GM13977 (cell line): Measurements from ENCODE around the gene HNRNPU.
A peak's percentile ranks its signal among the peaks of the same experiment; 100 is the strongest.
"Not testable (repeated sequence)": the region's sequence is repeated elsewhere in the genome, so short reads cannot be mapped to it uniquely, and the experiment has no call there.

Experiments
- DNase-seq: peaks from one replicate; pipeline ENCODE4 v3.0.0; 2012; ENCODE audit warnings: low spot score
- in situ Hi-C: fragments of 300-500 bp; cut with MboI; formaldehyde crosslinking; loops from one replicate; pipeline ENCODE4 v1.12.0; 2022; ENCODE audit warnings: low sequenced_read_pairs, low pct_unique_long_range_greater_than_20kb, mixed read lengths, inconsistent platforms; ENCODE audit not compliant: unreplicated experiment
- TF ChIP-seq, protein P1 (sequence below): IDR thresholded peaks from 2 replicates; pipeline ENCODE4 v1.5.1; 2012; ENCODE audit warnings: mild to moderate bottlenecking, control low read depth; ENCODE audit not compliant: insufficient read depth; ENCODE audit errors: extremely low read depth, missing control alignments

HNRNPU gene

DNA sequence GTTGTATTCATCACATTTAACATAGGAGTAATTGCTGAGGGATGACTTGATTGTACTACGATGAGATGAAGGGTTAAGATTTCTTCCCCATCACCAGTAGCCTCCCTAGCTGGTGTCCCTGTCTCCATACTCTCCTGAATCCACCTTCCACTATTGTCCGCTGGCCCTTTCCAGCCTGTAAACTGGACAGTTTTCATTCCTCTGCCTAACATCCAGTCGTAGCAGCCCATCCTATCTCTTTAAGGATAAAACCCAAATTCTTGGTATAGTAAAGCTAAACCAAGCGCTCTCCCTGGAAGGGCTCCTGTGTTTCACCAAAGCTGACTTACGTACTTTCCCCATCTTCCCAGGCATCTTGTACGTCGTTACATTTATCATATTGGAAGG lies 28.2 kb downstream of the HNRNPU start:
- TF ChIP-seq, protein P1, sequence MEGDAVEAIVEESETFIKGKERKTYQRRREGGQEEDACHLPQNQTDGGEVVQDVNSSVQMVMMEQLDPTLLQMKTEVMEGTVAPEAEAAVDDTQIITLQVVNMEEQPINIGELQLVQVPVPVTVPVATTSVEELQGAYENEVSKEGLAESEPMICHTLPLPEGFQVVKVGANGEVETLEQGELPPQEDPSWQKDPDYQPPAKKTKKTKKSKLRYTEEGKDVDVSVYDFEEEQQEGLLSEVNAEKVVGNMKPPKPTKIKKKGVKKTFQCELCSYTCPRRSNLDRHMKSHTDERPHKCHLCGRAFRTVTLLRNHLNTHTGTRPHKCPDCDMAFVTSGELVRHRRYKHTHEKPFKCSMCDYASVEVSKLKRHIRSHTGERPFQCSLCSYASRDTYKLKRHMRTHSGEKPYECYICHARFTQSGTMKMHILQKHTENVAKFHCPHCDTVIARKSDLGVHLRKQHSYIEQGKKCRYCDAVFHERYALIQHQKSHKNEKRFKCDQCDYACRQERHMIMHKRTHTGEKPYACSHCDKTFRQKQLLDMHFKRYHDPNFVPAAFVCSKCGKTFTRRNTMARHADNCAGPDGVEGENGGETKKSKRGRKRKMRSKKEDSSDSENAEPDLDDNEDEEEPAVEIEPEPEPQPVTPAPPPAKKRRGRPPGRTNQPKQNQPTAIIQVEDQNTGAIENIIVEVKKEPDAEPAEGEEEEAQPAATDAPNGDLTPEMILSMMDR: no peak
- in situ Hi-C loops: no loop called here
- peak; percentile 21 for DNase-seq

DNA sequence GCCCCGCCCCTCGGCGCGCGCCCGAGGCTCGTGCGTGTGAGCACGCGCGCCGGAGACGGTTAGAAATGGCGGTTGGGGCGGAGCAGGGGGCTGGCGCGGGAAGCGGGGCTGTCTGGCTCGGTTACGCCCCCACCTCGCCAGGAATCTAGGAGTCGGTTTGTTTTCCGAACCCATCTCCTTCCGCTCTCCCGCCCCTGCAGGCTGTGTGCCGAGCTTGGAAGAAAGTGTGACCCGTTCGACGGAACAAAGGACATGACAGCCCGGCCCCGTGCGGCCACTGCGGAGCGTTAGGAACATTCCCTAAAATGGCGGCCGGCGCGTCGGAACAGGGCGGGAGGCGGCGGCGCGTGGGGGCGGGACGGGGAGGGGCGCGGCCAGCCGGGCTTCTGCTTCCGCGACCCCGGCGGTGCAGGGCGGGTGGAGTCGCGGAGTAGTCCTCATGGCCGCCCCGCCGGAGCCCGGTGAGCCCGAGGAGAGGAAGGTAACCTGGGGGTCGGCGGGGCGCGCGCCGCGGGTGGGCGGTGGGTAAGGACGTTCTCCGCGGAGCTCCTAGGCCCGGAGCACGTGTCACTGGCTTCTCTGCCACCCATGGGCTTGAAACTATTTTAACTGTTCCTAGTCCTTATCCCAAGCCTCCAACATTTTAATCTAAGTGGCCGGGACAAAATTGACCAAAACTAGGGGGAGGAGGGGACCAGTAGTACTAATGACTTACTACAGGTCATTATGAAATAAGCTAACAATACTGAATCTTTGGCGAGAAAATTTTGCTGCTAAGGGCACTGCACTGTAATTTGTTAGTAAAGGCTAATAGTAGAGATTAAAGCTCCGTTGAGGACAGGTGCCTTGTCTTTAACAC lies 28.8 kb downstream of the HNRNPU start, which contains the start of gene COX20:
TSS of gene COX20 (plus strand) at position 383 of the 859 bp plus-strand sequence. CDS start at position 440, 57 bp downstream.
- in situ Hi-C loops: no loop called here
- TF ChIP-seq, protein P1: no peak
- DNase-seq: peak; percentile 86

DNA sequence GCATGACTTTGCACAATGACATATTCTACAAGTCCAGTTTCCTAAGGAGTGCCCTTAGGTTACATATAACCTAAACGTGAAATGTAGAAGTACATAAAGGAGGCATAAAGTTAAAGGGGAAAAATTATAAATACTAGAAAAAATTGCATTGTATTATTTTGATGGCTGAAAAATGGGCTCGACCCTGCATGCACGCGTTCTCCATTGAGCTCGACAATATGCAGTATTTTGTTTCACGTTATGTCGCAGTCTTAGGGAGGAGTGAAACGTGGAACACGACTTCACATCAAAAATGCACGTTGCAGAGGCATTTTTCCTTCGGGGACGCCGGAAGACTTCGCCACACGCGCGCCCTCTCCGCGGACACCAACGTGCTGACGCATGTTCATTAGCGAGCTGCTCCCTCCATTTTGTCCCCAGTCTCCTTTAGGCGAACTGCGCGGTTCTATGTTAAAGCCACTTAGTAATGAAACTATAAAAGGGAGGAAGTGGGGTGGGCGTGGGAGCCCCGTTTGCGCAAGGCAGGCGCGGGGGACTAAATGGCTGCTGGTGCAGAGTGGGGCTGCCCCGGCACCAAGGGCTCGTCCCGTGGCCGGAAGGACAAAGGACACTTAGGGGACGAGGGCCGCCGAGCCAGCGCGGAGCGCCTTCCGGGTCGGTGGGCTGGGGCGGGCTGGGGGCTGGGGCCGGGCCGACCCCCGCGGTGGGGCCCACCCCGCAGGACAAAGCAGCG lies 29.6 kb downstream of the HNRNPU start:
- TF ChIP-seq, protein P1: no peak
- in situ Hi-C loops: no loop called here
- peak; percentile 92 for DNase-seq

DNA sequence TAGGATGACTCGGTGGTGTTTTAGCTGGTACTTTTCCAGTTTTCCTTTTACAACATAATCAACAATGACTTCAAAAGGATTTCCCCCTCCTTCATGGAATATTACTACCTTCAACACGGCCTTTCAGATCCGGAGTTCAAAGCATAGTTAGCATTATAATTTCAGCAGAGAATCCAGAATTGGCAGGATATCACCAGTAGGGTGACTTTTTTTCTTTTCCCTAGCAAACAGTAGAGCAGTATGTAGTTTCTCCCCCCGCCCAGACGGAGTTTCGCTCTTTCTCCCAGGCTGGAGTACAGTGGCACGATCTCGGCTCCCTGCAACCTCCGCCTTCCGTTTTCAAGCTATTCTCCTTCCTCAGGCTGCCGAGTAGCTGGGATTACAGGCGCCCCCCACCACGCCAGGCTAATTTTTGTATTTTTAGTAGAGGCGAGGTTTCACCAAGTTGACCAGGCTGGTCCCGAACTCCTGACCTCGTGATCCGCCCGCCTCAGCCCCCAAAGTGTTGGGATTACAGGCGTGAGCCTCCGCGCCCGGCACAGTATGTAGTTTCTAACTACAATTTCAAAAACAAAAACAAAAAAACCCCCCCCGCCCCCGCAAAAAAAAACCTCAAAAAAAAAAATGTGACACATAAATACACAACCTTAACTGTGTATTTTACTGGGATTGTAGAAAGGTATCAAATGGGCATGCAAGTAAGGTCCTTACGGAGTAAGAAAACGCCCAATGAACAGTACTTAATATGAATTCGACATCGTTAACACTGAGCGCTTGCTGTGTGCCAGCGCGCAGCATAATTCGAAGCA lies 30.4 kb downstream of the HNRNPU start:
- DNase-seq: peak; percentile 46
- TF ChIP-seq, protein P1: no peak
- in situ Hi-C loops: no loop called here

DNA sequence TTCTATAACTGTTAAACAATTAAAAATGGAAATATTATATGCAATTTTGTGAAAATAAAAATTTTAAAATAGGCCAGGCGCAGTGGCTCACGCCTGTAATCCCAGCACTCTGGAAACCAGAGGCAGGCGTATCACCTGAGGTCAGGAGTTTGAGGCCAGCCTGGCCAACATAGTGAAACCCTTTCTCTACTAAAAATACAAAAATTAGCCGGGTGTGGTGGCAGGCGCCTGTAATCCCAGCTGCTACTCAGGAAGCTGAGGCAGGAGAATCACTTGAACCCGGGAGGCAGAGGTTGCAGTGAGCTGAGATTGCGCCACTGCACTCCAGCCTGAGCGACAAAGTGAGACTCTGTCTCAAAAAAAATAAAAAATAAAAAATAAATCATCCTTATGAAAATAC lies 31.1 kb downstream of the HNRNPU start:
- in situ Hi-C loops, DNase-seq: not testable (repeated sequence)

DNA sequence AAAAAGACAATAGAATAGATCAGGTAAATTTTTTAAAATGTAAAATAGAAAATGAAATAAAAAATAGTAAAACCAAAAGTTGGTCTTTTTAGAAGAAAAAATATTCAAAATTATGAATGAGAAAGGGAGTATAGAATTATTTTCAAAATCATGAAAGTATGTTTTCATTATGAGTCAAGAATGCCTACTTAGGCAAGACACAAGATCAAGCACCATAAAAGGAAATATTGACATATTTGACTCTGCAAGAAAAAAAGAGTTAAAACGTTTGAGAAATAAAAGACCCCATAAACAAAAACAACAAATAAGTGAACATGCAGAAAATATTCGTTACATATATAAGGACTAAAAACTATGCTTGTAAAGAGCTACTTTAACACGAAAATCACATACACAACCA lies 33.7 kb downstream of the HNRNPU start:
- no peak for DNase-seq
- in situ Hi-C loops: no loop called here
- TF ChIP-seq, protein P1: no peak
